Measurements from ENCODE around the gene ARHGAP19. TPM values are rescaled to one million over a fixed set of nuclear protein-coding genes. Genes with fewer than 3 reads are reported as not detected.

ARHGAP19 gene
- total RNA-seq, 1 experiment from 2014 or later, result 28.9 TPM

DNA sequence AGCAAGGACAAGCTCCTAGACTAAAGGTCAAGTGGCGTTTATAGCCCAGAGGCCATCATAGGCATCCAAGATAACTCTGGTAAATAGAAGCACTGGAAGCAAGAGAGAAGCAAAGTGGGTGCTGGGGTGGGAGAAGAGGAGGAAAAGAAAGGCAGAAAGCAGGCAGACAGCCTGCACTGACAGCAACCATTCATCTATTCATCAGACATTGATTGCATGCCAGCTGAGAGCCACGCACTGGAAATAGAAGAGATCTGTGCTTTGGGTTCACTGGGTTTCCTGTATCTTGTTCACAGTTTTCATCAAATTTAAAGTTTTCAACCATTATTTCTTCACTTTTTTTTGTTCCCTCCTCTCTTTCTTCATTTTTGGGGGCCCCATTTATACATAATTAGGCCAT, 102.0 kb downstream of the ARHGAP19 start:
- H3K27ac ChIP-seq (ENCODE audit: low read length), result no peak overlapping the region
- BruUV-seq (replicated peaks), result no TSS peak
- no peak for DNase-seq (ENCODE audit: low read depth, low spot score)
- intact Hi-C loops (cut with micrococcal nuclease; ENCODE audit: unreplicated experiment) (no loop called here), in situ Hi-C loops (cut with HindIII; ENCODE audit: low pct_unique_long_range_greater_than_20kb, low sequenced_read_pairs) (no loop called here)
- TF ChIP-seq TCF7L2 (IDR thresholded peaks at IDR 0.05; ENCODE audit: low read depth, low read length) (no peak), POLR2AphosphoS5 (IDR thresholded peaks at IDR 0.05; ENCODE audit: low read depth, low read length) (no peak), SIN3A (IDR thresholded peaks at IDR 0.05; ENCODE audit: borderline replicate concordance, insufficient read depth, low read depth, low read length) (no peak)
- TF ChIP-seq, protein P1, sequence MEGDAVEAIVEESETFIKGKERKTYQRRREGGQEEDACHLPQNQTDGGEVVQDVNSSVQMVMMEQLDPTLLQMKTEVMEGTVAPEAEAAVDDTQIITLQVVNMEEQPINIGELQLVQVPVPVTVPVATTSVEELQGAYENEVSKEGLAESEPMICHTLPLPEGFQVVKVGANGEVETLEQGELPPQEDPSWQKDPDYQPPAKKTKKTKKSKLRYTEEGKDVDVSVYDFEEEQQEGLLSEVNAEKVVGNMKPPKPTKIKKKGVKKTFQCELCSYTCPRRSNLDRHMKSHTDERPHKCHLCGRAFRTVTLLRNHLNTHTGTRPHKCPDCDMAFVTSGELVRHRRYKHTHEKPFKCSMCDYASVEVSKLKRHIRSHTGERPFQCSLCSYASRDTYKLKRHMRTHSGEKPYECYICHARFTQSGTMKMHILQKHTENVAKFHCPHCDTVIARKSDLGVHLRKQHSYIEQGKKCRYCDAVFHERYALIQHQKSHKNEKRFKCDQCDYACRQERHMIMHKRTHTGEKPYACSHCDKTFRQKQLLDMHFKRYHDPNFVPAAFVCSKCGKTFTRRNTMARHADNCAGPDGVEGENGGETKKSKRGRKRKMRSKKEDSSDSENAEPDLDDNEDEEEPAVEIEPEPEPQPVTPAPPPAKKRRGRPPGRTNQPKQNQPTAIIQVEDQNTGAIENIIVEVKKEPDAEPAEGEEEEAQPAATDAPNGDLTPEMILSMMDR (IDR thresholded peaks at IDR 0.05), result no peak
- TF ChIP-seq, protein P2, sequence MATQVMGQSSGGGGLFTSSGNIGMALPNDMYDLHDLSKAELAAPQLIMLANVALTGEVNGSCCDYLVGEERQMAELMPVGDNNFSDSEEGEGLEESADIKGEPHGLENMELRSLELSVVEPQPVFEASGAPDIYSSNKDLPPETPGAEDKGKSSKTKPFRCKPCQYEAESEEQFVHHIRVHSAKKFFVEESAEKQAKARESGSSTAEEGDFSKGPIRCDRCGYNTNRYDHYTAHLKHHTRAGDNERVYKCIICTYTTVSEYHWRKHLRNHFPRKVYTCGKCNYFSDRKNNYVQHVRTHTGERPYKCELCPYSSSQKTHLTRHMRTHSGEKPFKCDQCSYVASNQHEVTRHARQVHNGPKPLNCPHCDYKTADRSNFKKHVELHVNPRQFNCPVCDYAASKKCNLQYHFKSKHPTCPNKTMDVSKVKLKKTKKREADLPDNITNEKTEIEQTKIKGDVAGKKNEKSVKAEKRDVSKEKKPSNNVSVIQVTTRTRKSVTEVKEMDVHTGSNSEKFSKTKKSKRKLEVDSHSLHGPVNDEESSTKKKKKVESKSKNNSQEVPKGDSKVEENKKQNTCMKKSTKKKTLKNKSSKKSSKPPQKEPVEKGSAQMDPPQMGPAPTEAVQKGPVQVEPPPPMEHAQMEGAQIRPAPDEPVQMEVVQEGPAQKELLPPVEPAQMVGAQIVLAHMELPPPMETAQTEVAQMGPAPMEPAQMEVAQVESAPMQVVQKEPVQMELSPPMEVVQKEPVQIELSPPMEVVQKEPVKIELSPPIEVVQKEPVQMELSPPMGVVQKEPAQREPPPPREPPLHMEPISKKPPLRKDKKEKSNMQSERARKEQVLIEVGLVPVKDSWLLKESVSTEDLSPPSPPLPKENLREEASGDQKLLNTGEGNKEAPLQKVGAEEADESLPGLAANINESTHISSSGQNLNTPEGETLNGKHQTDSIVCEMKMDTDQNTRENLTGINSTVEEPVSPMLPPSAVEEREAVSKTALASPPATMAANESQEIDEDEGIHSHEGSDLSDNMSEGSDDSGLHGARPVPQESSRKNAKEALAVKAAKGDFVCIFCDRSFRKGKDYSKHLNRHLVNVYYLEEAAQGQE (IDR thresholded peaks at IDR 0.05; ENCODE audit: insufficient read depth in 1 of 2, low read depth in 2 of 2, low read length in 1 of 2), result no peak
- no peaks in the 10 kb centered on the region for H3K36me3 ChIP-seq (ENCODE audit: control insufficient read depth, insufficient read depth, low read length)
- H3K9me3 ChIP-seq (ENCODE audit: control insufficient read depth, insufficient read depth, low read depth, low read length), result no peaks in the 10 kb centered on the region
- CTCF ChIA-PET, result no interaction called here
- H3K27me3 ChIP-seq (ENCODE audit: control insufficient read depth, insufficient read depth, low read length), result no peaks in the 10 kb centered on the region; the same call in 1 of the 2 replicates
- H3K4me3 ChIP-seq (ENCODE audit: low read depth in 2 of 2, low read length in 2 of 2), result no peak overlapping the region
- no peaks in the 10 kb centered on the region for H3K4me1 ChIP-seq (ENCODE audit: control insufficient read depth, insufficient read depth, low read length)
- POLR2A ChIA-PET, result interaction anchor here (0.7 kb wide), 1 partner anchor 869 kb away, joined by 4 read pairs; no protein-coding TSS in a partner anchor
- ATAC-seq, result no peak

DNA sequence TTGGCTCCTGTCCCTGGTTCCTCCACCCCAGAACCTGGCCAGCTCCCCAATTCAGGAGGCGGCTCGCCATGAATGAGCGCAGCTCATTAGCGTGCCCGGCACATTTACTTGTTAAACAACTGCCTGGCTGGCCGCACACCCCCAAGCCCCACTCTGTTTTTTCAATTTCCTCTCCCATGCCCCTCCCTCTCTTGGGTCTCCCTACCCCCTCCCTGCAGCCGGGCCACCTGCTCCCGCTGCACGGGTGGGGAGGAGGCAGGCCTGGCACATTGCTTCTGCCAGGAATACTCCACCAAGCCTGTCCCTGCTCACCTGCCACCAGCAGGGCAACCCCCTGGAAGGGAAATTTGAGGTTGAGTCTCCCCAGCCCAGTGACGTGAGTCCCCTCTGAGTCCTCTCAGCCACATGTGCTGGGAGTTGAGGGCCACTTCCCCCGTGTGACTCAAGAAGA, 104.2 kb downstream of the ARHGAP19 start:
- in situ Hi-C loops (cut with HindIII; ENCODE audit: low pct_unique_long_range_greater_than_20kb, low sequenced_read_pairs), result no loop called here
- Histone ChIP-seq H3K4me1 (ENCODE audit: control insufficient read depth, insufficient read depth, low read length) (peaks cover 4% of the 10 kb centered on the region), H3K27ac (ENCODE audit: low read length) (no peak overlapping the region), H3K27me3 (ENCODE audit: control insufficient read depth, insufficient read depth, low read length) (peaks cover 8% of the 10 kb centered on the region), H3K4me3 (ENCODE audit: low read depth in 2 of 2, low read length in 2 of 2) (no peak overlapping the region), H3K36me3 (ENCODE audit: control insufficient read depth, insufficient read depth, low read length) (no peaks in the 10 kb centered on the region), H3K9me3 (ENCODE audit: control insufficient read depth, insufficient read depth, low read depth, low read length) (no peaks in the 10 kb centered on the region)
- POLR2A ChIA-PET, result no interaction called here
- no peak for DNase-seq (ENCODE audit: low read depth, low spot score)
- ATAC-seq, result no peak
- BruUV-seq (replicated peaks), result no TSS peak
- CTCF ChIA-PET, result no interaction called here
- TF ChIP-seq SIN3A (IDR thresholded peaks at IDR 0.05; ENCODE audit: borderline replicate concordance, insufficient read depth, low read depth, low read length) (no peak), POLR2AphosphoS5 (IDR thresholded peaks at IDR 0.05; ENCODE audit: low read depth, low read length) (no peak), TCF7L2 (IDR thresholded peaks at IDR 0.05; ENCODE audit: low read depth, low read length) (no peak)
- TF ChIP-seq, protein P1 (IDR thresholded peaks at IDR 0.05), result no peak
- TF ChIP-seq, protein P2 (IDR thresholded peaks at IDR 0.05; ENCODE audit: insufficient read depth in 1 of 2, low read depth in 2 of 2, low read length in 1 of 2), result no peak
- intact Hi-C loops (cut with micrococcal nuclease; ENCODE audit: unreplicated experiment), result no loop called here

Measured in Panc1 (cell line).